Left hindlimb (tissue), 1 donor: Measurements from ENCODE around the gene TFAP2C.
"Not testable (repeated sequence)": the region's sequence is repeated elsewhere in the genome, so short reads cannot be mapped to it uniquely, and the experiment has no call there.

Experiments
- DNase-seq: peaks from one replicate; pipeline ENCODE4 v3.0.0-alpha.2; 2018

Gene TFAP2C

DNA sequence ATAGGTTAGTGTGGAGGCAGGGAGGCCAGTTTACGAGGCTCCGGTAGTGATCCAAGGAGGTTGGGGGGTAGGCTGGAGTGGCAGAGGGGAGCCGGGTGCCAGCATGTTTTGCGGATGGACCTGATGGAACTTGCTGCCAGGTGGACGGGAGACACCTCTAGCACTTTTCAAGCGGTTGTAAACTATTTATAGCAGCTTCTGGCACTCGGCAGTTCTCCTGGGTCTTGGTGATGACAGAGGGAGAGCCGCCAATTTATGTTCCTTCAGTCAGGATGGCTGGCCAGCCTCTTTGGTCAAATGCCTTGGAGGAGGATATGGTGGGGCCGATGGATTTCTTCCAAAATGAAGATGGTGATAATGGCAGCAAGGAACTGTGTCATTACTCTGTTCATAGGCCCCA lies 28.8 kb downstream of the TFAP2C start:
- no peak for DNase-seq

DNA sequence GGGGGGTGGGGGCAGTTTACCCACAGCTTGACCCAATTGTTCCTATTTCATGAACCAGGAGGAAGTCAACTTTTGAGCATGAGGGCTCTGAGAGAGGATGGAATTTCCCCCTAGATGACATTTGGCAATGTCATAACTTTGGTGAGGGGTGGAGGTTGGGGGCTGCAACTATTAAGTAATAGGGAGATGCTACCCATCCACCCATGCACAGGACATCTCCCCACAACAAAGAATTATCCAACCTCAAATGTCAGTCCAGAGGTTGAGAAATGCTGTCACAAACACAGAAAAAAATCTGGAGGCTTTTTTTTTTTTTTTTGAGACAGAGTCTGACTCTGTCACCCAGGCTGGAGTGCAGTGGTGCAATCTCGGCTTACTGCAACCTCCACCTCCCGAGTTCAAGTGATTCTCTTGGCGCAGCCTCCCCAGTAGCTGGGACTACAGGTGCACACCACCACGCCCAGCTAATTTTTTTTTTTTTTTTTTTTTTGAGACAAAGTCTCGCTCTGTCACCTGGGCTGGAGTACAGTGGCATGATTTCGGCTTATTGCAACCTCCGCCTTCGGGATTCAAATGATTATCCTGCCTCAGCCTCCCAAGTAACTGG lies 29.3 kb downstream of the TFAP2C start:
- DNase-seq, result not testable (repeated sequence)

DNA sequence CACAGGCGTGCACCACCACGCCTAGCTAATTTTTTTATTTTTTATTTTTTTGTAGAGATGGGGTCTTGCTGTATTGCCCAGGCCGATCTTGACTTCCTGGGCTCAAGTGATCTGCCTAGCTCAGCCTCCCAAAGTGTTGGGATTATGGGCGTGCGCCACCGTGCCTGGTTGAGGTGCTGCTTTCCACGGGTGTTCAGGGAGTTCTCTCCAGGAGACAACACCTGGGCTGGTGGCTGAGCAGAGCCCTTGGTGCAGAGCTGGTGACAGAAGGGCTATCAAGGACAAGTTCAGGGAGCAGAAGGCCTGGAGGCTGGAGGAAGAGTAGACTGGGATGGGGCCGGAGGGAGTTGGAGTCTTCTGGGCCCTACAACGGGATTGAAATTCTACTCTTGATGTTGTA lies 34.6 kb downstream of the TFAP2C start:
- no peak for DNase-seq

DNA sequence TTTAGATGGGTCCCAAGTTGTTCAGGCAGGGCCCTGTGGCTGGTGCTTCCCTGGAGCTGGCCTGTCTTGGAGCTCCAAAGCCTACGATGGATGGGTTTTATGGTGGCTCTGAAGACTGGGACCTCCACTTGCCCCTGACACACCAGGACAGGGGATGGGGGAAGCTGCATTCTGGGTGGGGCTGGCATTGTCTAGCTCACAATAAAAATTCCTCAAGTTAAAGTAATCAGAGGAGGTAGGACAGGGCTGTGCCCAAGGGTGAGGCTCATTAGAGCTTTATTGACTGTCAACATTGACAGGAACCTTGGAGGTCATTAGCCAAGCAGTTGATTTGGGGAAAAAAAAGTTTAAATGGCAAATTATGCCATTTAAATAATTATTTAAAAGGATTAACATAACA lies 35.7 kb downstream of the TFAP2C start:
- no peak for DNase-seq

DNA sequence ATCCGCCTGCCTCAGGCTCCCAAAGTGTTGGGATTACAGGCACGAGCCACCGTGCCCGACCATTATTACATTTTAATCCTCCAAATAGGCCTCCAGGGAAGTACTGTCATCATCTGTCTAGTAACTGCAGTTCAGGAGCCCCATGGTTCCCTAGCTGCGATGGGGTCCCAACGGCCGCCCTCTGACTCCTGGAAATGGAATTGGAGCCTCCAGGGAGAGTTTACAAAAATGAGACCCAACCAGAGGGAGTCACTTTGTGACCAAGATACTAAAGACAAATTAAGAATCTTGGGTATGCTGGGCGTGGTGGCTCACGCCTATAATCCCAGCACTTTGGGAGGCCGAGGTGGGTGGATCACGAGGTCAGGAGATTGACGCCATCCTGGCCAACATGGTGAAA lies 36.7 kb downstream of the TFAP2C start:
- no peak for DNase-seq

DNA sequence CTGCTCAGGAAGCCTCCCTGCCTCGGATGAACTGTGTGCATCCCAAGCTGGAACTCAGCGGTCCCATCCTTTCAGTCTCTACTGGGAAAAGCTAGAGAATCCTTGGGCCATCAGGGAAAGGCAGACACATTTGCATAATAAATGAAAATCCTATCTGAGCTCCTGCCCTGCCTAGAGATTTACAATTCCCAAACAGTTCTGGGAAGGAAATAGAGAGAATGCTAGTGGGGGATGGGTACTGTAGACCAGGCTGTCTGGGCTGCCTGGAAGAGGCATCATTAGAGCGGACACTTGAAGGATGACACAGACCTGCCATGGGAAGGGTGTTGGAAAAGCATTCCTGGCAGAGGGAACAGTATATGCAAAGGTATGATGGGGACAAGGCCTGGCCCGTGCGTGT lies 44.3 kb downstream of the TFAP2C start:
- DNase-seq, result no peak

DNA sequence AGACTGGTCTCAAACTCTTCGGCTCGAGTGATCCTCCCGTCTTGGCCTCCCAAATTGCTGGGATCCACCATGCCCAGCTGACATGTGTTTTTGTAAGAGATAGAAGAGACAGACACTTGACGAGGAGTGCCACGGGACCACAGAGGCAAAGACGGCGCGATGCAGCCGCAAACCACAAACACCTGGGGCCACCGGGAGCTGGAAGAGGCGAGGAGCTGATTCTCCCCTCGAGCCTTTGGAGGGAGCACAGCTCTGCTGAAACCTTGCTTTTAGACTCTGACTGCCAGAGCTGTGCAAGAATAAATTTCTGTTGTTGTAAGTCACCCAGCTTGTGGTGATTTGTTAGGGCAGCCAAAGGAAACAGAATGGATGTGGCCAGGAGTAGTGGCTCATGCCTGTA lies 46.9 kb downstream of the TFAP2C start:
- no peak for DNase-seq

DNA sequence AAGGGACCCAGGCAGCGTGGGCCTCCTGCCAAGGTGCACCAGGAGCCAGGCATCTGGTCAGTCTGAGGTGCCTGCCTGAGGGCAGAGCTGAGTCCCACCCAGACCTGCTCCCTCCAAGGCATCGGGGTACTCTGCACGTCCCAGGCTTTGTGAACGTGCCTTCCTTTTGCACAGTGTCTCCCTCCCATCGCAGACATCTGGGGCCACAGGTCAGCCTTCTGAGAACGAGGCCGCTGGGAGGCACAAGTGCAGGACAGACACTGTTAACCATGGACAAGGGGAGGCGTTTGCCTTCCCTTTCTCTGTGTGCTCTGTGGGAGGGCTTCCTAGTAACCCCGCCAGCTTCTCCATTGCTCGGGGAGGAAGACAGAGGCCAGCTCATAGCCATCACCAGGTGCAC lies 47.6 kb downstream of the TFAP2C start:
- no peak for DNase-seq

DNA sequence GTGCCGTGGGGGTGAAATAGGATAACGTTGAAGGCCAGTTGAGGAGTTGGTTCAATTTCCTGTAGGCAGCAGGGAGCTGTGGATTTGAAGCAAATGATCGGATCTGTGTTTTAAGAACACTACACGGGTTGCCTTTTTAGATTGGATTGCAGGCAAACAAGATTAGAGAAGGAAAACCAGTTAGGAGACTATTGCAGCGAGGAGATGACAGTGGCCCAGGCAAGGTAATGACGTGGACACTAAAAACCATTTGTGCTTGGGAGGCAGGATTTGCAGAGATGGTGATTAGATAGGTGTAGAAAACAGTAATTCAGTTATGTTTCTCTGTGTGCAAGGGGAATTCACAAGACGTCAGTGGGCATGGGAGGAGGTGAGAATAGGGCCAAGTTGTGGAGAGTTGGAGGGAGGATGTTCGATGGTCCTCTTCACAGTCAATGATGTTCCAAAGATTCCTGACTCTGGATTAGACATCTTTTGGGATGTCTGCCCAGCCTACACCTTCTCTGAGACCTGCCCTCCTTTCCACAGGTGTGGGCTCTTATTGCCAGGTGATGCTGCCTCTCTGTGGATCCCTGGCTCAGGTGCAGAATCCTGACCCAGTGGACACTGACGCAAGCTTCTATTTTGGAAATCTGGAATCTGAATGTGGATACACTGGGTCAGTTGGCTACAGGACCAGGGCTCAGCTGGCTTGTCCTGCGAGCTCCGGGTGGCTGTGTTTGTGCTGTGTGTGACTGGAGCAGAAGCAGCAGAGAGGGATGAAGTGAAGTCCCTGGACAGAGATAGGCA lies 54.2 kb downstream of the TFAP2C start:
- DNase-seq, result no peak

DNA sequence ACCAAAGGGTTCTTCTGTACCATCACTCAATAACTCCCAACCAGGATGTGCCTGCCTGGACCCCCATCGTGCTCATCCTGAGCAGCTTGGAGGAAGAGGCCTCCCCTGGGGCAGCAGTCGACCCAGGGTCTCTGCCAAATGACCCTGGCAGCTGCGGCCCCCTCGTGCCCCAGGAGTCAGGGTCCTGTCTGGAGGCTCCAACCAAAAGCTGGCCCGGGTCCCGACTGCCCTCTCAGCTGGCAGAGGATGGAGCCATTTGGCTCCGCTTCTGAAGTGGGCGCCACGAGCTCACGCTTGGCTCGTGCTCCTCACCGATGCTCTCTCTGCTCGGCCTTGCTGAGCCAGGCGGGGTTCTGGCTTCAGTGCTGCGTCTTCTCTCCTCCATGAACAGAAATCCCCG lies 56.8 kb downstream of the TFAP2C start:
- no peak for DNase-seq

DNA sequence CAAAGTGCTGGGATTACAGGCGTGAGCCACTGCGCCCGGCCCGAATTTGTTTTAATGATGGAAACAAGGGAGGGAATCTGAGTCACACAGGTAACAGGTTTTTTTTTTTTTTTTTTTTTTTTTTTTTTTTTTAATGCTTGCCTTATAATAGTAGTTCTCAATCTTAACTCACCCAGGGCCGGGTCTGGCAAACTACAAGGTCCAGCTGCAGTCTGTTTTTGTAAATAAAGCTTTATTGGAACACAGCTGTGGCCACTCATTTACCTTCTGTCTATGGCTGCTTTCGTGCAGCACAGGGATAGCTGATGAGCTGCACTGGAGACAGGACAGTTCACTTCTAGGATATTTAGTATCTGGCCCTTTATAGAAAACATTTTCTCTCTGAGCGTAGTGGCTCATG lies 58.0 kb downstream of the TFAP2C start:
- no peak for DNase-seq

DNA sequence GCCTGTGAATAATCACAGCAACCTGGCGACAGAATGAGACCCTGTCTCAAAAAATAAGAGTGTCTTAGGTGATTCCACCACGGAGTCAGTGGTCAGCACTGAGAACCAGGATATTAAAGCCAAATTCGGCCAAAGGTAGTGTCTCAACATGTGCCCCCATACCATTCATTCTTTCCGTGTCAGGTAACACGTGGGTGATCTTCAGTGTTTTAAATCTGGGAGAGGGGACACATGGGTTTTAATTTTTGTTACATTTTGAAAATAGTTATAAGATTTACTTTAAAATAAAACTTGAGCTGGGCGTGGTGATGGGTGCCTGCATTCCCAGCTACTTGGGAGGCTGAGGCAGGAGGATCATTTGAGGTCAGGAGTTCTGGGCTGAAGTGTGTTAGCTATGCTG lies 59.0 kb downstream of the TFAP2C start:
- DNase-seq, result no peak
